ENCODE measurements around the gene CAB39. TPM values are rescaled to one million over a fixed set of nuclear protein-coding genes. Genes with fewer than 3 reads are reported as not detected.

The CAB39 gene
- total RNA-seq, 1 donor from 2014 or later = 78.9 TPM

GRCh38 chr2:230865766-230866755, 153.4 kb downstream of the CAB39 start:
- intact Hi-C loops (cut with DNase I) = no loop called here
- H3K4me3 ChIP-seq = peak overlapping the region; percentile 59
- no peak for DNase-seq
- no peak for ATAC-seq
- H3K4me1 ChIP-seq = peaks cover 17% of the 10 kb centered on the region
- no peaks in the 10 kb centered on the region for H3K9me3 ChIP-seq
- H3K27me3 ChIP-seq = peaks cover 19% of the 10 kb centered on the region
- no peak for TF ChIP-seq CTCF (IDR thresholded peaks at IDR 0.05)
- no peaks in the 10 kb centered on the region for H3K36me3 ChIP-seq
- no peak overlapping the region for H3K27ac ChIP-seq

GRCh38 chr2:230866756-230867523, 154.3 kb downstream of the CAB39 start:
- no peak for TF ChIP-seq CTCF (IDR thresholded peaks at IDR 0.05)
- no peak overlapping the region for H3K4me3 ChIP-seq
- no peak for ATAC-seq
- no peaks in the 10 kb centered on the region for H3K9me3 ChIP-seq
- intact Hi-C loops (cut with DNase I) = no loop called here
- H3K27ac ChIP-seq = no peak overlapping the region
- H3K27me3 ChIP-seq = peaks cover 19% of the 10 kb centered on the region
- no peak for DNase-seq
- no peaks in the 10 kb centered on the region for H3K36me3 ChIP-seq
- H3K4me1 ChIP-seq = peaks cover 21% of the 10 kb centered on the region

- DNase-seq = no peak
- Histone ChIP-seq H3K27ac (no peak overlapping the region), H3K27me3 (peaks cover 19% of the 10 kb centered on the region), H3K9me3 (no peaks in the 10 kb centered on the region), H3K4me3 (no peak overlapping the region), H3K36me3 (no peaks in the 10 kb centered on the region), H3K4me1 (peaks cover 21% of the 10 kb centered on the region)
- no peak for TF ChIP-seq CTCF (IDR thresholded peaks at IDR 0.05)
- no peak for ATAC-seq
- intact Hi-C loops (cut with DNase I) = no loop called here
These were observed 155.7 kb downstream of the CAB39 start for GRCh38 chr2:230868161-230868946.

GRCh38 chr2:230868947-230869913, 156.6 kb downstream of the CAB39 start:
- no peak overlapping the region for H3K27ac ChIP-seq
- TF ChIP-seq CTCF (IDR thresholded peaks at IDR 0.05) = no peak
- intact Hi-C loops (cut with DNase I) = no loop called here
- no peaks in the 10 kb centered on the region for H3K9me3 ChIP-seq
- H3K27me3 ChIP-seq = peaks cover 15% of the 10 kb centered on the region
- H3K4me1 ChIP-seq = peaks cover 21% of the 10 kb centered on the region
- no peaks in the 10 kb centered on the region for H3K36me3 ChIP-seq
- DNase-seq (no peak), ATAC-seq (no peak)
- H3K4me3 ChIP-seq = no peak overlapping the region

Data from upper lobe of right lung (tissue), 1 donor.